Neural crest cell (in vitro differentiated cells): Measurements from ENCODE around the gene APOL1. TPM values are rescaled to one million over a fixed set of nuclear protein-coding genes. Genes with fewer than 3 reads are reported as not detected.
"Not testable (repeated sequence)": the region's sequence is repeated elsewhere in the genome, so short reads cannot be mapped to it uniquely, and the experiment has no call there.

ENCODE experiments used
- DNase-seq: peaks from one replicate; pipeline ENCODE4 v3.0.0; 2021; ENCODE audit warnings: low read depth, mixed read lengths, low spot score
- H3K27ac Mint-ChIP-seq: one replicate; pipeline ENCODE4 v1.8.0; 2021; ENCODE audit warnings: mild to moderate bottlenecking, mixed read lengths; ENCODE audit not compliant: unreplicated experiment
- H3K27me3 Mint-ChIP-seq: 2 replicates; pipeline ENCODE4 v1.8.0; 2021; ENCODE audit warnings: low read depth, mild to moderate bottlenecking, mixed read lengths
- H3K36me3 Mint-ChIP-seq: 2 replicates; pipeline ENCODE4 v1.8.0; 2021; ENCODE audit warnings: low read depth, mild to moderate bottlenecking, mixed read lengths
- H3K4me1 Mint-ChIP-seq: 2 replicates; pipeline ENCODE4 v1.8.0; 2021; ENCODE audit warnings: mixed read lengths
- H3K4me3 Mint-ChIP-seq: one replicate; pipeline ENCODE4 v1.8.0; 2021; ENCODE audit warnings: mild to moderate bottlenecking, mixed read lengths
- H3K9me3 Mint-ChIP-seq: 2 replicates; pipeline ENCODE4 v1.8.0; 2021; ENCODE audit warnings: mixed read lengths
- CTCF ChIP-seq: fragments of 200-600 bp; sonication (generic); conservative IDR thresholded peaks from 2 replicates; pipeline ENCODE4 v1.5.0; 2021; ENCODE audit warnings: antibody characterized with exemption, mild to moderate bottlenecking
- total RNA-seq: library from RNA; stranded (reverse); gene quantifications from 2 replicates; pipeline ENCODE4 v1.2.1, GENCODE V29; 2021

Gene APOL1
- total RNA-seq, 1 donor from 2014 or later = not detected

GRCh38 chr22:36253523-36254490, 874 bp downstream of the APOL1 start:
- Mint-ChIP-seq H3K27me3 (no peaks in the 10 kb centered on the region), H3K27ac (no peak overlapping the region), H3K4me3 (no peak overlapping the region), H3K36me3 (peaks cover 7% of the 10 kb centered on the region), H3K9me3 (peaks cover 6% of the 10 kb centered on the region), H3K4me1 (peaks cover 16% of the 10 kb centered on the region)
- no peak for TF ChIP-seq CTCF
- no peak for DNase-seq

GRCh38 chr22:36255572-36255971, 2.6 kb downstream of the APOL1 start:
- not testable (repeated sequence) for DNase-seq, H3K36me3 Mint-ChIP-seq, H3K27me3 Mint-ChIP-seq, H3K4me3 Mint-ChIP-seq, H3K27ac Mint-ChIP-seq, H3K9me3 Mint-ChIP-seq
- peaks cover 33% of the 10 kb centered on the region for H3K4me1 Mint-ChIP-seq

- DNase-seq = no peak
- no peak for TF ChIP-seq CTCF
- H3K27ac Mint-ChIP-seq = no peak overlapping the region
- no peaks in the 10 kb centered on the region for H3K27me3 Mint-ChIP-seq
- H3K9me3 Mint-ChIP-seq = no peaks in the 10 kb centered on the region
- H3K4me1 Mint-ChIP-seq = peaks cover 41% of the 10 kb centered on the region
- no peak overlapping the region for H3K4me3 Mint-ChIP-seq
- peaks cover 4% of the 10 kb centered on the region for H3K36me3 Mint-ChIP-seq
Measured at GRCh38 chr22:36256478-36256877, 3.5 kb downstream of the APOL1 start.

GRCh38 chr22:36257308-36257707, 4.4 kb downstream of the APOL1 start:
- no peak for DNase-seq
- Mint-ChIP-seq H3K27me3 (no peaks in the 10 kb centered on the region), H3K9me3 (no peaks in the 10 kb centered on the region), H3K4me1 (peaks cover 42% of the 10 kb centered on the region), H3K27ac (no peak overlapping the region), H3K4me3 (no peak overlapping the region), H3K36me3 (no peaks in the 10 kb centered on the region)
- no peak for TF ChIP-seq CTCF

GRCh38 chr22:36257948-36258670, 5.2 kb downstream of the APOL1 start:
- H3K27ac Mint-ChIP-seq = peak overlapping the region; percentile 88
- H3K36me3 Mint-ChIP-seq = no peaks in the 10 kb centered on the region
- H3K9me3 Mint-ChIP-seq = no peaks in the 10 kb centered on the region
- peaks cover 42% of the 10 kb centered on the region for H3K4me1 Mint-ChIP-seq
- H3K4me3 Mint-ChIP-seq = no peak overlapping the region
- TF ChIP-seq CTCF = no peak
- no peak for DNase-seq
- no peaks in the 10 kb centered on the region for H3K27me3 Mint-ChIP-seq
